ENCODE results near the gene NPAS3. TPM values are rescaled to one million over a fixed set of nuclear protein-coding genes. Genes with fewer than 3 reads are reported as not detected.

Gene NPAS3
- total RNA-seq, 2 experiments from 2014 or later, result not detected

- no peak overlapping the region for H3K4me3 ChIP-seq (ENCODE audit: low read depth, low read length, poor library complexity, severe bottlenecking)
- DNase-seq (ENCODE audit: low spot score), result no peak
- no peaks in the 10 kb centered on the region for H3K9me3 ChIP-seq (ENCODE audit: low read length)
- H3K36me3 ChIP-seq (ENCODE audit: insufficient read depth, low read length), result no peaks in the 10 kb centered on the region
- intact Hi-C loops (cut with micrococcal nuclease; ENCODE audit: unreplicated experiment), result no loop called here
- no TSS peak for BruUV-seq (replicated peaks)
- no peaks in the 10 kb centered on the region for H3K4me1 ChIP-seq (ENCODE audit: insufficient read depth, low read length, poor library complexity, severe bottlenecking)
- H3K9me2 ChIP-seq (ENCODE audit: insufficient read depth, low read length), result no peaks in the 10 kb centered on the region
- H3K27ac ChIP-seq (ENCODE audit: low read depth, low read length, poor library complexity, severe bottlenecking), result no peak overlapping the region
- CTCF ChIA-PET (ENCODE audit: unreplicated experiment), result no interaction called here
- no peak overlapping the region for H3K4me2 ChIP-seq (ENCODE audit: low read length)
- TF ChIP-seq EZH2phosphoT487 (IDR thresholded peaks at IDR 0.05; ENCODE audit: borderline replicate concordance, low read depth, low read length), result no peak
- TF ChIP-seq CTCF (conservative IDR thresholded peaks at IDR 0.05; ENCODE audit: low read length), result no peak
- POLR2A ChIA-PET, result interaction anchor here (0.7 kb wide), 1 partner anchor 231 kb away, joined by 3 read pairs; no protein-coding TSS in a partner anchor
- H2AFZ ChIP-seq (ENCODE audit: low read length), result no peak overlapping the region
- no peaks in the 10 kb centered on the region for H4K20me1 ChIP-seq (ENCODE audit: insufficient read depth, low read length)
- H3K79me2 ChIP-seq (ENCODE audit: insufficient read depth, low read depth, low read length), result no peaks in the 10 kb centered on the region
These were observed 596.0 kb downstream of the NPAS3 start for GRCh38 chr14:33534632-33535031.

- CTCF ChIA-PET (ENCODE audit: unreplicated experiment), result no interaction called here
- intact Hi-C loops (cut with micrococcal nuclease; ENCODE audit: unreplicated experiment), result no loop called here
- H3K36me3 ChIP-seq (ENCODE audit: insufficient read depth, low read length), result no peaks in the 10 kb centered on the region
- no peak overlapping the region for H3K4me2 ChIP-seq (ENCODE audit: low read length)
- H3K9me3 ChIP-seq (ENCODE audit: low read length), result no peaks in the 10 kb centered on the region
- H3K27ac ChIP-seq (ENCODE audit: low read depth, low read length, poor library complexity, severe bottlenecking), result no peak overlapping the region
- no peak for DNase-seq (ENCODE audit: low spot score)
- H4K20me1 ChIP-seq (ENCODE audit: insufficient read depth, low read length), result no peaks in the 10 kb centered on the region
- H3K79me2 ChIP-seq (ENCODE audit: insufficient read depth, low read depth, low read length), result no peaks in the 10 kb centered on the region
- H3K9me2 ChIP-seq (ENCODE audit: insufficient read depth, low read length), result no peaks in the 10 kb centered on the region
- H3K4me3 ChIP-seq (ENCODE audit: low read depth, low read length, poor library complexity, severe bottlenecking), result no peak overlapping the region
- no TSS peak for BruUV-seq (replicated peaks)
- no peak for TF ChIP-seq EZH2phosphoT487 (IDR thresholded peaks at IDR 0.05; ENCODE audit: borderline replicate concordance, low read depth, low read length)
- TF ChIP-seq CTCF (conservative IDR thresholded peaks at IDR 0.05; ENCODE audit: low read length), result no peak
- no peak overlapping the region for H2AFZ ChIP-seq (ENCODE audit: low read length)
- no peaks in the 10 kb centered on the region for H3K4me1 ChIP-seq (ENCODE audit: insufficient read depth, low read length, poor library complexity, severe bottlenecking)
- POLR2A ChIA-PET, result no interaction called here
These were observed 601.3 kb downstream of the NPAS3 start for GRCh38 chr14:33539918-33540357.

- Histone ChIP-seq H4K20me1 (ENCODE audit: insufficient read depth, low read length) (no peaks in the 10 kb centered on the region), H3K79me2 (ENCODE audit: insufficient read depth, low read depth, low read length) (no peaks in the 10 kb centered on the region), H3K9me2 (ENCODE audit: insufficient read depth, low read length) (no peaks in the 10 kb centered on the region), H3K27ac (ENCODE audit: low read depth, low read length, poor library complexity, severe bottlenecking) (no peak overlapping the region), H3K36me3 (ENCODE audit: insufficient read depth, low read length) (no peaks in the 10 kb centered on the region), H2AFZ (ENCODE audit: low read length) (no peak overlapping the region), H3K4me2 (ENCODE audit: low read length) (no peak overlapping the region), H3K4me1 (ENCODE audit: insufficient read depth, low read length, poor library complexity, severe bottlenecking) (no peaks in the 10 kb centered on the region), H3K9me3 (ENCODE audit: low read length) (no peaks in the 10 kb centered on the region), H3K4me3 (ENCODE audit: low read depth, low read length, poor library complexity, severe bottlenecking) (no peak overlapping the region)
- no peak for DNase-seq (ENCODE audit: low spot score)
- TF ChIP-seq EZH2phosphoT487 (IDR thresholded peaks at IDR 0.05; ENCODE audit: borderline replicate concordance, low read depth, low read length) (no peak), CTCF (conservative IDR thresholded peaks at IDR 0.05; ENCODE audit: low read length) (no peak)
- ChIA-PET POLR2A (no interaction called here), CTCF (ENCODE audit: unreplicated experiment) (no interaction called here)
- intact Hi-C loops (cut with micrococcal nuclease; ENCODE audit: unreplicated experiment), result no loop called here
- no TSS peak for BruUV-seq (replicated peaks)
These were observed 602.5 kb downstream of the NPAS3 start for GRCh38 chr14:33541171-33541570.
